Hippocampal formation (tissue), 2 donors: ENCODE data around the gene XKR7.

ENCODE experiments used
- DNase-seq, 2 donors: peaks; one replicate each; lab custom pipeline; 2025; lab: John Stamatoyannopoulos, UW

Gene XKR7

DNA sequence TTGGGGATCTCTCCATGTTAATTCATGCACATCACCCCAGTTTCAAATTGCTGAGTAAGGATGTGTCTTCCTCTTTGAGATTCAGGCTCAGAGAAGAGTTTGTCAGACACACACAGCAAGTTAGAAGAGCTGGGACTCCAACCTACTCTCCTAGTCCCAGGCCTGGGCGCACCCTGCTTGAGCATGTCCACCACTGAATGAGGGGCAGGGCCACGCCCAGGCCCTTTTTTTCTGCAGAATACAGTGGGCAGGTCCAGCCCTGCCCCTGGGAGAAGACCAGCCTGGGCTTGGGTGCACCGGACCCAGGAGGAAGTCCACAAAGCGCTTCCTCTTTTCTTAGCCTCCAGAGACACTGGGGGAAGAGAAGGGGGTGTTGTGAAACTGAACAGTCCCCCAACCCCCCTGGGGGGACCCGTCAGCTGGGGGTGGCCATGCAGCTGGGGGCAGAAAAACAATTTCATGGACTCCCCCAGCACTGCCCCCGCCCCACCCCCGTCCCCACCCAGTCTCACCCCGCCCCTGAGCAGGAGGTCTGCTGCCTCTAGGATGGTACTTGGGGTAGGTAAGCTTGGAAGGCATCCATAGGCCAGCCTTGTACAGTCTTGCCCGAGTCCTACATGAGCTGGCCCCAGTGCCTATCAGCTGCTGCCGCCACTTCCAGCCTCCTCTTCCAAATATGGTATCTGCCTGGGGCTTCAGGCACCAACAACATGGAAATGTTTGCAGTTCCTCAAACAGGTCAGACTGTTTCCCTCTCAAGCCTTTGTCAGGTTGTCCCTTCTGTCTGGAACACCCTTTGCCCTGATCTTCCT, 72.4 kb downstream of the XKR7 start:
- peak; percentile 19 to 30 for DNase-seq

DNA sequence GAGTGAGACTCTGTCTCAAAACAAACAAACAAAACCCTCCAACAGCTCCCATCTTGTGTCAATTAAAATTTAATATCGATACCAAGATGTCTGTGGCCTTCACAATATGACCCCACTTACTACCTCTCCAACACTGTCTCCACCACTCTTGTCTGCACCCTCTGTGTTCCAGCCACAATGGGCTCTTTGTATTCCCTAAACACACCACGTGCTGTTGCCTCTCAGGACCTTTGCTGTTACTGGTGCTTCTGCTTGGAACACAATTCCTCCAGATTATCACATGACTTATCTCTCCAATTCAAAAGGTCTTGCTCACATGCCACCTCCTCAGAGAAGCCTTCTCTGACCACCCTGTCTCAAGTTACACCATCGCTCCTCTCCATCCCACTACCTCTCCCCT, 78.0 kb downstream of the XKR7 start:
- DNase-seq: no peak

DNA sequence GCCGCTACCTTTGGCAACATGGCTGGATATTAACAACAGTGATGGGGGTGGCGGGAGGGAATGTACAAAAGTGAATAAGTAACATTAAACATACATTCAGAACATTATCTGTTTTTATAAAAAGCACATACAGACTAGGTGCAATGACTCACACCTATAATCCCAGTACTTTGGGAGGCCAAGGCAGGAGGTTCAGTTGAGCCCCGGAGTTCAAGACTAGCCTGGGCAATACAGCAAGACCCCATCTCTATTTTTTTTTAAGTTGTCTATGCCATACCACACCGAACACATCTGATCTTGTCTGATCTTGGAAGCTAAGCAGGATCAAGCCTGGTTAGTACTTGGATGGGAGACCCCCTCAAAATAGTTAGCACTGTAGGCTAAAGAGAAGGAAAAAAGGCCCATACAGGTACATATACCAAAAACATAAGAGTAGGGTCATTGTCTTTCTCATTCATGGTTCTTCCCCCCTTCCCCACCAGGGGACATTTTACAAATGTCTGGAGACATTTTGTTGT, 82.4 kb downstream of the XKR7 start:
- DNase-seq: no peak

DNA sequence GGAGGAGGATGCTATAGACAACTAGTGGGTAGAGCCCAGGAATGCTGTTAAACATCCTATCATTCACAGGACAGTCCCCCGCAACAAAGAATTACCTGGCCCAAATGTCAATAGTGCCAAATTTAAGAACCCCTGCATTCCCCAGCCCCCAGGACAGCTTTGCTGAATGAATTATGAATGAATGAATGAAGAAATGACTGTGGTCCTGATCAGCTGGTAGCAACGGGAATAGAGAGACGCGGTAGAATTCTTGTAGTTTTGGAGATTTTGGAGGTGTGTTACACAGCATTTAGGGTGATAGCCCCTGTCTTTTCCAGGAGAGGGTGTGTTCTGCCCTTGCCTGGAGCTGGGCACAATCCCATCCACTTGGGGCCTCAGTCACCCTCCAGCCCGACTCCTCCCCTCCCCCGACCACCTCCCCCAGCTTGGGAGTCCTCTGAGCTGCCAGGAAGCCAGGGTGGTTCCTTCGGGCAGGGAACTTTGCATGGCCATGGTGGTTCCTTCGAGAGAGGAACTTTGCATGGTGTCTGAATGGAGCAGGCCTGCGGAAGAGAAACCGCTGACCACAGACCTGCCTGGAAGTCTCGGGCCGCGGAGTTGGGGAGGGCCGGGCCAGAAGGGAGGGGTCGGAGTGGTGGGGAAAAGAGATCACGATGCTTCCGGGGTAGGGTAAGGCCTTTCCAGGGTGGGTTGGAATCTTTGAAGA, 83.1 kb downstream of the XKR7 start:
- DNase-seq: peak in 1 of 2 donors; percentile 43

DNA sequence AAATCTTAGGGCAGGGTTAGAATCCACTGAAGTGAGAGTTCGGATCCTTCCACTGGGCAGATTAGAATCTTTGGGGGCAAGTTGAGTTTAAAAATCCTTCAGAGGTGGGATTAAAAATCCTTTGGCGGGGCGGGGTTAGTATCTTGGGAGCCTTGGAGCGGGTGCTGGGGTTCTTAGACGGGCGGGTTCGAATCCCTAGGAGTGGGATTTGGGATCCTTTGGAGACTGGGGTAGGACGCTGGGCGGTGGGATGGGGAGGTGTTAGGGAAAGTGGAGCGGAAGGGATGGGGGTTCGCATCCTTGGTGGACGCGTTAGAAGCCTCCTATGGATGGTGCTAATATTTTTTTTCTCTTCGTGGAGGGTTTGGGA, 83.8 kb downstream of the XKR7 start:
- no peak for DNase-seq

DNA sequence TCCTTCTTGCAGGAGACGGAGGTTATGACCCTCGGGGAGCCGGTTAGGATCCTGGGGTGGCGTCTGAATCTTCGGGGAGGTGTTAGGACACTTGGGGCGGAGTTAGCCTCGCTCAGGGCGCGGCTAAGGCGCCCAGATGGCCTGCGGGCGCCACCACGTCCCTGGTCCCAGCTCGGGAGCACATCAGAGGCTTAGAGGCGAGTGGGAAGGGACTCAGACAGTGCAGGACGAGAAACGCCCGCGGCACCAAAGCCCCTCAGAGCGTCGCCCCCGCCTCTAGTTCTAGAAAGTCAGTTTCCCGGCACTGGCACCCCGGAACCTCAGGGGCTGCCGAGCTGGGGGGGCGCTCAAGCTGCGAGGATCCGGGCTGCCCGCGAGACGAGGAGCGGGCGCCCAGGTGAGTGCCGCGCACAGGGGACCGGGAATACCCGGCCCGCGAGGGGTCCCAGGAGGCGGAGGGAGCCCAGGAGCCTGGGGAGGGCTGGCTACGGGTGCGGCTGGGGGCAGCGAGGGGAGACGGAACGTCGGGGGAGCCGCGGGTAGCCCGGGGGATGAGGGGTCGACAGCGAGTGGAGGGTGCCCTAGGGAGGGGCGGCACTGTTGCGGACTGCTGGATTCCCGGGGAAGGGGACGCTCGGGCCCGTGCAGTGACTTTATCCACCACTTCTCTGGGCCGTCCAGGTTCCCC, 84.3 kb downstream of the XKR7 start, which contains the start of gene HCK:
Gene HCK, plus strand, starts transcription at position 153 of the 688 bp plus-strand sequence.
- no peak for DNase-seq

DNA sequence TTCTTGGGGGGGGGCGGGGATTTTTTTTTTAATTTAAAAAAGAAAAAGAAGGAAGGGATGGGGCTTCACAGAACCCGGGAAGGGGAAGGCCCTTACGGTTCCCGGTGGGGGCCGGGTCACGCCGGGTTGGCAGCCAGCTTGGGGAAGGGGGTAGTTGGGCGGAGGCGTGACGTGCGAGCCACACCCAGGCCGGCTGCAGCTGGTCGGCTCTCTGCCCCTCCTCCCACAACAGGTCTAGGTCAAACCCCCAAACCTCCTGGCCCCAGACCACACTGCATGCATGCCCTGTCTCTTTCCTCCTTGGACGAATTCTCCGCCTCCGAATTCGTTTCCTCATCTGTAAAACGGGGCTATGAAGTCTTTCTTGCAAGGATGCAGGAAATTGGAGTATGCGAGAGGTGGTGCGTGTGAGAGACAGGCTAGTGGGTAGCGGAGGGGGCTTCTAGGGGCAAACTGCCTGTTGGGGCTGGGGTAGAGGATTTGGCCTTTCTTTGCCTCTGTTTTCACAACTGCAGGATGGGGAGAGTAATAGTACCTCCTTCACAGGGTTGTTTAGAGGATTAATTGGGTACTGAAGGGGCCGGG, 84.9 kb downstream of the XKR7 start:
- DNase-seq: no peak
